Peyer's patch (tissue), 4 donors: ENCODE data around the gene FGGY. TPM values are rescaled to one million over a fixed set of nuclear protein-coding genes. Genes with fewer than 3 reads are reported as not detected.
"Not testable (repeated sequence)": the region's sequence is repeated elsewhere in the genome, so short reads cannot be mapped to it uniquely, and the experiment has no call there.

Experiments used
- DNase-seq, 3 donors: peaks; one replicate each; pipeline ENCODE4 v3.0.0-alpha.2; 2017 to 2019
- H3K27ac ChIP-seq, 4 donors: fragments of 200-600 bp; sonication (generic); one replicate each; pipeline ENCODE4 v1.5.1; 2016 to 2019
- H3K27me3 ChIP-seq, 2 donors: fragments of 200-600 bp; sonication (generic); one replicate each; pipeline ENCODE4 v1.5.1; 2019
- H3K36me3 ChIP-seq, 3 donors: fragments of 200-600 bp; sonication (generic); one replicate each; pipeline ENCODE4 v1.5.1; 2016 to 2019
- H3K4me1 ChIP-seq, 4 donors: fragments of 200-600 bp; sonication (generic); one replicate each; pipeline ENCODE4 v1.5.1; 2016 to 2019
- H3K4me3 ChIP-seq, 4 donors: fragments of 200-600 bp; sonication (generic); 1 replicate in 3 of 4; 2 replicates in 1 of 4; pipeline ENCODE4 v1.5.1; 2016 to 2019; ENCODE audit warnings: mild to moderate bottlenecking in 1 of 4
- H3K9me3 ChIP-seq, 4 donors: fragments of 200-600 bp; sonication (generic); one replicate each; pipeline ENCODE4 v1.5.1; 2016 to 2019; ENCODE audit warnings: mild to moderate bottlenecking in 1 of 4
- POLR2A ChIP-seq, 2 donors: fragments of 450-650 bp; IDR thresholded peaks; one replicate each; pipeline ENCODE4 v1.5.1; 2017; ENCODE audit warnings: antibody characterized with exemption in 2 of 2, mild to moderate bottlenecking in 2 of 2, moderate library complexity in 2 of 2
- total RNA-seq, 4 donors: library from RNA; depleted of rRNA; stranded (reverse); fragments of >200 nt; gene quantifications; one replicate each; pipeline ENCODE4 v1.1.0, GENCODE V29; 2016
- TF ChIP-seq, protein P1 (sequence below), 6 experiments: fragments of 450-650 bp in 4 of 6; fragments of 200-600 bp in 2 of 6; sonication (generic) in 1 of 6; IDR thresholded peaks; one replicate each; pipeline ENCODE4 v1.5.1; 2017 to 2019; ENCODE audit warnings: antibody characterized with exemption in 6 of 6, mild to moderate bottlenecking in 3 of 6, moderate library complexity in 1 of 6

The FGGY gene
- total RNA-seq, 4 donors from 2014 or later: 18.9 to 102 (median 33.6) TPM

- DNase-seq: no peak
- Histone ChIP-seq H3K4me1 (peaks cover 0 to 9% (median 0%) of the 10 kb centered on the region in 4 donors), H3K27ac (peak overlapping the region in 1 of 4 donors; percentile 37)
Observed at GRCh38 chr1:59601041-59601441, 304.1 kb downstream of the FGGY start.

DNA sequence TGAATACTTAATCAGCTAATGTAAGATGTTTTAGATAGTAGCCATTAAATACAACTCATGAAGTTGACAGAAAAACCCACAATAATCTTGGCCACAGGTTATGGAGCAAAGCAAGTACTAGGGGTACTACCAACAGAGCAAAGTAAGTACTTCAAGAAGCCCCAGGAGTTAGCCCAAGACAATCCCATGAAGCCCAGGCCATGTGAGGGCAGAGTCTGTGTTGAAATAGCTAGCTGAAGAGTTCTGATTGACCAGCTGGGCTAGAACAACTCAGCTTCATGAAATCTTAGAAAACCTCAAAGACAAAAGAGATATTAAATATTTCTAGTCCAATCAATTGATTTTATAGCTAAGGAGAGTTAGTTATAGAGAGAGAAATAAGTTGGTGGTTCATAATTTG lies 304.9 kb downstream of the FGGY start:
- H3K36me3 ChIP-seq: no peaks in the 10 kb centered on the region
- TF ChIP-seq, protein P1, sequence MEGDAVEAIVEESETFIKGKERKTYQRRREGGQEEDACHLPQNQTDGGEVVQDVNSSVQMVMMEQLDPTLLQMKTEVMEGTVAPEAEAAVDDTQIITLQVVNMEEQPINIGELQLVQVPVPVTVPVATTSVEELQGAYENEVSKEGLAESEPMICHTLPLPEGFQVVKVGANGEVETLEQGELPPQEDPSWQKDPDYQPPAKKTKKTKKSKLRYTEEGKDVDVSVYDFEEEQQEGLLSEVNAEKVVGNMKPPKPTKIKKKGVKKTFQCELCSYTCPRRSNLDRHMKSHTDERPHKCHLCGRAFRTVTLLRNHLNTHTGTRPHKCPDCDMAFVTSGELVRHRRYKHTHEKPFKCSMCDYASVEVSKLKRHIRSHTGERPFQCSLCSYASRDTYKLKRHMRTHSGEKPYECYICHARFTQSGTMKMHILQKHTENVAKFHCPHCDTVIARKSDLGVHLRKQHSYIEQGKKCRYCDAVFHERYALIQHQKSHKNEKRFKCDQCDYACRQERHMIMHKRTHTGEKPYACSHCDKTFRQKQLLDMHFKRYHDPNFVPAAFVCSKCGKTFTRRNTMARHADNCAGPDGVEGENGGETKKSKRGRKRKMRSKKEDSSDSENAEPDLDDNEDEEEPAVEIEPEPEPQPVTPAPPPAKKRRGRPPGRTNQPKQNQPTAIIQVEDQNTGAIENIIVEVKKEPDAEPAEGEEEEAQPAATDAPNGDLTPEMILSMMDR (IDR thresholded peaks at IDR 0.05): no peak
- no peak for TF ChIP-seq POLR2A (IDR thresholded peaks at IDR 0.05)
- H3K27ac ChIP-seq: no peak overlapping the region
- H3K4me3 ChIP-seq: no peak overlapping the region
- no peaks in the 10 kb centered on the region for H3K27me3 ChIP-seq
- DNase-seq: no peak
- peaks cover 0 to 7% (median 0%) of the 10 kb centered on the region in 4 donors for H3K4me1 ChIP-seq
- H3K9me3 ChIP-seq: no peaks in the 10 kb centered on the region

More at GRCh38 chr1:59601041-59601441, 304.1 kb downstream of the FGGY start:
- no peak for TF ChIP-seq POLR2A (IDR thresholded peaks at IDR 0.05)
- TF ChIP-seq, protein P1 (IDR thresholded peaks at IDR 0.05): no peak
- H3K4me3 ChIP-seq: no peak overlapping the region
- H3K27me3 ChIP-seq: no peaks in the 10 kb centered on the region
- no peaks in the 10 kb centered on the region for H3K9me3 ChIP-seq
- H3K36me3 ChIP-seq: no peaks in the 10 kb centered on the region

- H3K9me3 ChIP-seq: no peaks in the 10 kb centered on the region
- H3K27me3 ChIP-seq: no peaks in the 10 kb centered on the region
- peaks cover 0 to 3% (median 0%) of the 10 kb centered on the region in 3 donors for H3K36me3 ChIP-seq
- TF ChIP-seq, protein P1 (IDR thresholded peaks at IDR 0.05): no peak
- no peak for TF ChIP-seq POLR2A (IDR thresholded peaks at IDR 0.05)
- H3K4me1 ChIP-seq: peaks cover 0 to 7% (median 0%) of the 10 kb centered on the region in 4 donors
- H3K4me3 ChIP-seq: no peak overlapping the region
- DNase-seq: no peak
- no peak overlapping the region for H3K27ac ChIP-seq
Observed at GRCh38 chr1:59604191-59604590, 307.3 kb downstream of the FGGY start.

- peaks cover 0 to 7% (median 0%) of the 10 kb centered on the region in 4 donors for H3K4me1 ChIP-seq
- no peaks in the 10 kb centered on the region for H3K9me3 ChIP-seq
- TF ChIP-seq, protein P1 (IDR thresholded peaks at IDR 0.05): no peak
- no peak for TF ChIP-seq POLR2A (IDR thresholded peaks at IDR 0.05)
- peaks cover 0 to 3% (median 0%) of the 10 kb centered on the region in 3 donors for H3K36me3 ChIP-seq
- H3K27ac ChIP-seq: peak overlapping the region in 2 of 4 donors; percentile 6 to 11
- no peak overlapping the region for H3K4me3 ChIP-seq
- H3K27me3 ChIP-seq: no peaks in the 10 kb centered on the region
- DNase-seq: no peak
Observed at GRCh38 chr1:59605184-59605583, 308.3 kb downstream of the FGGY start.

DNA sequence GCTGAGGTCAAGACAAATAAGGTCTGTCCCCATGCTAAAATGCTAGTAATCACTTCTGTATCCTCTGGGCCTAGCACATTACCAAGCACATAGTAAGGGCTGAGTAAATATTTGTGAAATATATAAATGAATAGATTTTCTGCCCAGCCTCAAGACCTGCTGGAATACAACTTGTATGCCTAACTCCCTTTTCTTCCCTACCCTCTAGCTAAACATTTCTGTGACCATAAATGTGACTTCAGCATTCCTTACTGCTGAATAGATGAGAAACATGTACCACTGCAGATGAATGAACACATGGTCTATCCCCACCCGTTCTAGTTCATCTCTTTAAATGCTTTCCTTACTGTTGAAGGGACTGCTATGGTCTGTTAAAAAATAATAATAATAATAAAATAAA lies 308.9 kb downstream of the FGGY start:
- Histone ChIP-seq H3K4me3 (no peak overlapping the region), H3K9me3 (no peaks in the 10 kb centered on the region), H3K36me3 (peaks cover 0 to 3% (median 0%) of the 10 kb centered on the region in 3 donors), H3K27ac (peak overlapping the region in 1 of 4 donors; percentile 6), H3K4me1 (peaks cover 0 to 7% (median 0%) of the 10 kb centered on the region in 4 donors), H3K27me3 (no peaks in the 10 kb centered on the region)
- TF ChIP-seq POLR2A (IDR thresholded peaks at IDR 0.05): no peak
- TF ChIP-seq, protein P1 (IDR thresholded peaks at IDR 0.05): no peak
- DNase-seq: no peak

GRCh38 chr1:59609245-59609644 lies 312.4 kb downstream of the FGGY start:
- TF ChIP-seq, protein P1 (IDR thresholded peaks at IDR 0.05): no peak
- no peak for TF ChIP-seq POLR2A (IDR thresholded peaks at IDR 0.05)
- Histone ChIP-seq H3K36me3 (peaks cover 0 to 3% (median 0%) of the 10 kb centered on the region in 3 donors), H3K4me3 (no peak overlapping the region), H3K27me3 (no peaks in the 10 kb centered on the region), H3K9me3 (no peaks in the 10 kb centered on the region), H3K27ac (no peak overlapping the region), H3K4me1 (peaks cover 0 to 7% (median 0%) of the 10 kb centered on the region in 4 donors)
- DNase-seq: no peak

GRCh38 chr1:59610499-59610898 lies 313.6 kb downstream of the FGGY start:
- not testable (repeated sequence) for H3K27me3 ChIP-seq, DNase-seq, H3K9me3 ChIP-seq, H3K36me3 ChIP-seq, H3K4me3 ChIP-seq, H3K4me1 ChIP-seq, H3K27ac ChIP-seq
